Adrenal gland (tissue), 5 donors: Measurements from ENCODE around the gene NBEAL2.

Experiments
- CTCF ChIP-seq, 6 experiments: fragments of 450-650 bp in 4 of 6; fragments of 200-600 bp in 2 of 6; sonication (generic) in 1 of 6; IDR thresholded peaks; 1 replicate in 5 of 6; 2 replicates in 1 of 6; pipeline versions ENCODE4 v1.5.1 to v1.8.0; 2016 to 2021; ENCODE audit warnings: antibody characterized with exemption in 6 of 6, mild to moderate bottlenecking in 2 of 6, moderate library complexity in 1 of 6
- POLR2A ChIP-seq, 2 donors: fragments of 450-650 bp; IDR thresholded peaks; one replicate each; pipeline ENCODE4 v1.6.1; 2017; ENCODE audit warnings: antibody characterized with exemption in 2 of 2, mild to moderate bottlenecking in 2 of 2, moderate library complexity in 1 of 2
- donor health status: DM: no; HTN: no; CAD: no.

DNA sequence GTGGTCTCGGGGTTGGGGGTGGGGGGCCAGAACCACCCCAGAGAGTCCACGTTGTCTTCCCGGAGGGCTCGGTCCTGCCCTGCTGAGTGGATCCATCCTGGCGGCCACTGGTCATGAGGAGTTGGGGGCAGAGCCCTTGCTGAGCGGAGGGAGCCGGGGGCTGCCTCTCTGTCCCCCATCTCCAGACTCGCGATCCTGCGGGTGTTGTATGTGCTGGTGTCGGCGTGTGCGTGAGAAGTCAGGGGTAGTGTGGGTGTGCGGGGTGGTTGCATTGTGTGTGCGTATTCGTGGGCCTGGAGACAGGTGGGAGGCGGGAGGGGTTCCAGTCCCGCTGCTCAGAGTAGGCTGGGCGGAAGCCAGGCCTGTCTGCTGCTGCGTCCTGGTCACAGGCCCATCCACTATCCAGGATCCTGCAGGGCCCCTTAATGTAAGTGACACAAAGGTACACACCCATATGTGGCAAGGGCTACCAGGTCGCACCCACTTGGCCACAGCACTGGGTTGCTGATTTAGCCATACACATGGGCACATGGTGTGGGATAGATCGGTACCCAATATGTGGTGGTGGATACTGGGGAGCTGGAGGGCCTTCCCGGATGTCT is 30.7 kb downstream of the NBEAL2 start:
- TF ChIP-seq CTCF (IDR thresholded peaks at IDR 0.05), result no peak
- TF ChIP-seq POLR2A (IDR thresholded peaks at IDR 0.05), result no peak
